H9 (cell line): Measurements from ENCODE around the gene ACSS2. TPM values are rescaled to one million over a fixed set of nuclear protein-coding genes. Genes with fewer than 3 reads are reported as not detected.

Experiments used
- DNase-seq: peaks from one replicate; pipeline ENCODE4 v3.0.0-alpha.2; 2017
- H2AFZ ChIP-seq: one replicate; pipeline ENCODE4 v1.6.1; 2013; ENCODE audit warnings: mild to moderate bottlenecking, low read length, control low read depth, moderate library complexity
- H2AK5ac ChIP-seq: 2 replicates; pipeline ENCODE4 v1.6.1; 2013; ENCODE audit warnings: low read length, control low read depth, mixed read lengths; ENCODE audit not compliant: insufficient read length
- H2BK120ac ChIP-seq: one replicate; pipeline ENCODE4 v1.6.1; 2013; ENCODE audit warnings: low read depth, mild to moderate bottlenecking, low read length, control low read depth, inconsistent platforms; ENCODE audit not compliant: poor library complexity, severe bottlenecking
- H2BK12ac ChIP-seq: 2 replicates; pipeline ENCODE4 v1.6.1; 2013; ENCODE audit warnings: low read length, control low read depth, mixed read lengths, low read depth; ENCODE audit not compliant: insufficient read length
- H2BK15ac ChIP-seq: 2 replicates; pipeline ENCODE4 v1.6.1; 2013; ENCODE audit warnings: low read depth, low read length, control low read depth
- H2BK20ac ChIP-seq: one replicate; pipeline ENCODE4 v1.6.1; 2013; ENCODE audit warnings: low read depth, mild to moderate bottlenecking, low read length, control low read depth, inconsistent platforms; ENCODE audit not compliant: poor library complexity, severe bottlenecking
- H2BK5ac ChIP-seq: 2 replicates; pipeline ENCODE4 v1.6.1; 2013; ENCODE audit warnings: low read length, control low read depth, mixed read lengths; ENCODE audit not compliant: insufficient read length
- H3K14ac ChIP-seq: 2 replicates; pipeline ENCODE4 v1.6.1; 2013; ENCODE audit warnings: low read length, control low read depth; ENCODE audit not compliant: insufficient read depth
- H3K18ac ChIP-seq: 2 replicates; pipeline ENCODE4 v1.6.1; 2013; ENCODE audit warnings: low read depth, mild to moderate bottlenecking, mixed read lengths, low read length, control low read depth; ENCODE audit not compliant: insufficient read length
- H3K23ac ChIP-seq: 2 replicates; pipeline ENCODE4 v1.6.1; 2013; ENCODE audit warnings: low read length, control low read depth, mixed read lengths, low read depth; ENCODE audit not compliant: insufficient read length
- H3K23me2 ChIP-seq: 2 replicates; pipeline ENCODE4 v1.6.1; 2013; ENCODE audit warnings: low read depth, mild to moderate bottlenecking, mixed read lengths, low read length, control low read depth; ENCODE audit not compliant: insufficient read length, poor library complexity, severe bottlenecking
- H3K27ac ChIP-seq: 2 replicates; pipeline ENCODE4 v1.5.1; 2013; ENCODE audit warnings: low read length, control low read depth, mixed read lengths, low read depth; ENCODE audit not compliant: insufficient read length
- H3K27me3 ChIP-seq: 2 replicates; pipeline ENCODE4 v1.6.1; 2013; ENCODE audit warnings: low read length, control low read depth, inconsistent platforms; ENCODE audit not compliant: insufficient read depth
- H3K4ac ChIP-seq: 2 replicates; pipeline ENCODE4 v1.6.1; 2013; ENCODE audit warnings: low read depth, mild to moderate bottlenecking, control low read depth, inconsistent platforms, low read length, moderate library complexity
- H3K4me1 ChIP-seq: 2 replicates; pipeline ENCODE4 v1.6.1; 2013; ENCODE audit warnings: low read length, control low read depth, inconsistent platforms; ENCODE audit not compliant: insufficient read depth
- H3K4me2 ChIP-seq: 2 replicates; pipeline ENCODE4 v1.6.1; 2013; ENCODE audit warnings: low read length, control low read depth, mixed read lengths; ENCODE audit not compliant: insufficient read length, insufficient read depth
- H3K56ac ChIP-seq: 2 replicates; pipeline ENCODE4 v1.6.1; 2013; ENCODE audit warnings: low read depth, mild to moderate bottlenecking, mixed read lengths, low read length, control low read depth; ENCODE audit not compliant: insufficient read length
- H3K79me1 ChIP-seq: 2 replicates; pipeline ENCODE4 v1.6.1; 2013; ENCODE audit warnings: low read depth, mild to moderate bottlenecking, moderate library complexity, low read length, control low read depth, inconsistent platforms; ENCODE audit not compliant: insufficient read depth, poor library complexity, severe bottlenecking
- H3K79me2 ChIP-seq: 2 replicates; pipeline ENCODE4 v1.6.1; 2013; ENCODE audit warnings: low read length, control low read depth, inconsistent platforms; ENCODE audit not compliant: insufficient read depth
- H3K9ac ChIP-seq: 2 replicates; pipeline ENCODE4 v1.6.1; 2013; ENCODE audit warnings: low read length, control low read depth, mixed read lengths; ENCODE audit not compliant: insufficient read length; ENCODE audit errors: extremely low read depth
- H3K9me3 ChIP-seq: one replicate; pipeline ENCODE4 v1.6.1; 2013; ENCODE audit warnings: low read depth, low read length, inconsistent platforms; ENCODE audit not compliant: control insufficient read depth
- H3T11ph ChIP-seq: one replicate; pipeline ENCODE4 v1.6.1; 2013; ENCODE audit warnings: mild to moderate bottlenecking, low read length, control low read depth, inconsistent platforms
- H4K20me1 ChIP-seq: one replicate; pipeline ENCODE4 v1.6.1; 2013; ENCODE audit not compliant: control insufficient read depth, insufficient read length, insufficient read depth
- H4K5ac ChIP-seq: 2 replicates; pipeline ENCODE4 v1.6.1; 2013; ENCODE audit warnings: low read depth, mild to moderate bottlenecking, mixed read lengths, low read length, control low read depth; ENCODE audit not compliant: insufficient read length
- H4K8ac ChIP-seq: replicated peaks from 2 replicates; pipeline ENCODE4 v1.6.1; 2013; ENCODE audit warnings: low read length, control low read depth, mixed read lengths, low read depth; ENCODE audit not compliant: insufficient read length
- H4K91ac ChIP-seq: 2 replicates; pipeline ENCODE4 v1.6.1; 2013; ENCODE audit warnings: low read depth, mild to moderate bottlenecking, moderate library complexity, mixed read lengths, low read length, control low read depth; ENCODE audit not compliant: insufficient read length
- H3K27ac Mint-ChIP-seq, 3 experiments: 2 replicates in 2 of 3; 3 replicates in 1 of 3; pipeline ENCODE4 v1.8.0; 2020 to 2021; ENCODE audit warnings: mixed read lengths in 3 of 3, mild to moderate bottlenecking in 1 of 3, moderate library complexity in 1 of 3
- H3K27me3 Mint-ChIP-seq: 2 replicates; pipeline ENCODE4 v1.8.0; 2021; ENCODE audit warnings: low read depth, mild to moderate bottlenecking, moderate library complexity, mixed read lengths
- H3K36me3 Mint-ChIP-seq, 3 experiments: 2 replicates in 2 of 3; 3 replicates in 1 of 3; pipeline ENCODE4 v1.8.0; 2020 to 2021; ENCODE audit warnings: low read depth in 3 of 3, mixed read lengths in 3 of 3; ENCODE audit not compliant: insufficient read depth in 1 of 3
- H3K4me1 Mint-ChIP-seq, 2 experiments: 2 replicates each; pipeline ENCODE4 v1.8.0; 2020; ENCODE audit warnings: mixed read lengths in 2 of 2
- H3K4me3 Mint-ChIP-seq, 2 experiments: 2 replicates in 1 of 2; 3 replicates in 1 of 2; pipeline ENCODE4 v1.8.0; 2020 to 2021; ENCODE audit warnings: mild to moderate bottlenecking in 2 of 2, mixed read lengths in 2 of 2, moderate library complexity in 1 of 2
- H3K9me3 Mint-ChIP-seq, 2 experiments: 2 replicates in 1 of 2; 3 replicates in 1 of 2; pipeline ENCODE4 v1.8.0; 2020; ENCODE audit warnings: mild to moderate bottlenecking in 2 of 2, mixed read lengths in 2 of 2, moderate library complexity in 1 of 2
- WGBS: extraction: QIAGEN DNeasy Blood & Tissue Kit; methylation state at CpG from one replicate; pipeline ENCODE4 v1.1.7; 2013; ENCODE audit warnings: missing lambda C conversion rate, low lambda C conversion rate, mixed read lengths; ENCODE audit not compliant: insufficient read length; ENCODE audit errors: extremely low coverage; 5-methylcytosine and 5-hydroxymethylcytosine counted together
- total RNA-seq: library from RNA; stranded (reverse); gene quantifications from 2 replicates; pipeline ENCODE4 v1.2.1, GENCODE V29; 2021
- TF ChIP-seq, protein P1 (sequence below): fragments of 200-600 bp; sonication (generic); conservative IDR thresholded peaks from 3 replicates; pipeline ENCODE4 v1.8.0; 2021; ENCODE audit warnings: antibody characterized with exemption, mild to moderate bottlenecking

ACSS2 gene
- total RNA-seq, 1 experiment from 2014 or later: 15.4 TPM

DNA sequence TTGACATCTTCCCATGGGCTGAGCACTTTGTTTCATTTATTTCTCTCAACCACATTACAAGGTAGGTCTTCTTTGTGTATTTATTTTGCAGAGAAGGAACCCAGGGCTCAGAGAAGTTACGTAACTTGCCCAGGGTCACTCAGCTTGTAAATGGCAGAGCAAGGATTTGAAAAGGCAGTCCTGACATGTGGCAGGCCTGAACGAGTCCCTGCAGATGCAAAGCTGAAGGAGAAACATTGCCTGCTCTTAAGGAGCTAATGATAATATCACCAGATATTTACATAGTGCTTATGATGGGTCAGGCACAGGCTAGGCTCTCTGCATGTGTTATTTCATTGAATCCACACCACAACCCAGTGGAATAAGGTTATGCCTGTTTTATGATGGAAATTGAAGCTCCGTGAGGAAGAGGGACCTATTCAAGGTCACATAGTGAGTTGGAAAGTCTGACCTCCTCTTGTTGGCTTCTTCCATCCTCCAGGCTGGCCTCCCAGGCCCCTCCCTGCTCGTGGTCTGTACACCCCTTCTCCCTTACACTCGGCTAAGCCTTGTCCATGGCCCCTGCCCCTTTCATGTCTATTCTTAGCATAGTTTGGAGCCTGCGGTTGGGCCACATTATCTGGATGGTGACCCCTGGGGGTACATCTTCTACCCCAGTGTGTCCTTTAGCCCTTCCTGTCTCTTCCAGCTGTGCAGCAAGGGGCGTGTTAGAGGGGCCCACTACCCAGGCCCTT lies 91.8 kb downstream of the ACSS2 start:
- no peaks in the 10 kb centered on the region for H3K9me3 Mint-ChIP-seq
- H3K4ac ChIP-seq: no peak overlapping the region
- peaks cover 7% of the 10 kb centered on the region for H3K27me3 Mint-ChIP-seq
- no peaks in the 10 kb centered on the region for H3K79me2 ChIP-seq
- no peak overlapping the region for H3K27ac ChIP-seq
- no peaks in the 10 kb centered on the region for H3K27me3 ChIP-seq
- H4K8ac ChIP-seq: no peak overlapping the region
- no peaks in the 10 kb centered on the region for H3K36me3 Mint-ChIP-seq
- H2AFZ ChIP-seq: no peak overlapping the region
- no peaks in the 10 kb centered on the region for H3K79me1 ChIP-seq
- H4K5ac ChIP-seq: no peak overlapping the region
- no peak overlapping the region for H3K4me2 ChIP-seq
- TF ChIP-seq, protein P1, sequence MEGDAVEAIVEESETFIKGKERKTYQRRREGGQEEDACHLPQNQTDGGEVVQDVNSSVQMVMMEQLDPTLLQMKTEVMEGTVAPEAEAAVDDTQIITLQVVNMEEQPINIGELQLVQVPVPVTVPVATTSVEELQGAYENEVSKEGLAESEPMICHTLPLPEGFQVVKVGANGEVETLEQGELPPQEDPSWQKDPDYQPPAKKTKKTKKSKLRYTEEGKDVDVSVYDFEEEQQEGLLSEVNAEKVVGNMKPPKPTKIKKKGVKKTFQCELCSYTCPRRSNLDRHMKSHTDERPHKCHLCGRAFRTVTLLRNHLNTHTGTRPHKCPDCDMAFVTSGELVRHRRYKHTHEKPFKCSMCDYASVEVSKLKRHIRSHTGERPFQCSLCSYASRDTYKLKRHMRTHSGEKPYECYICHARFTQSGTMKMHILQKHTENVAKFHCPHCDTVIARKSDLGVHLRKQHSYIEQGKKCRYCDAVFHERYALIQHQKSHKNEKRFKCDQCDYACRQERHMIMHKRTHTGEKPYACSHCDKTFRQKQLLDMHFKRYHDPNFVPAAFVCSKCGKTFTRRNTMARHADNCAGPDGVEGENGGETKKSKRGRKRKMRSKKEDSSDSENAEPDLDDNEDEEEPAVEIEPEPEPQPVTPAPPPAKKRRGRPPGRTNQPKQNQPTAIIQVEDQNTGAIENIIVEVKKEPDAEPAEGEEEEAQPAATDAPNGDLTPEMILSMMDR: no peak
- no peaks in the 10 kb centered on the region for H3K9me3 ChIP-seq
- no peak overlapping the region; the same call in 1 of the 2 replicates for H3K14ac ChIP-seq
- H2AK5ac ChIP-seq: no peak overlapping the region
- H2BK5ac ChIP-seq: no peak overlapping the region
- H4K20me1 ChIP-seq: no peaks in the 10 kb centered on the region
- H3K27ac Mint-ChIP-seq: peak overlapping the region in 1 of 3 experiments; percentile 63; a peak in 1 of 7 replicates
- H3K23me2 ChIP-seq: no peaks in the 10 kb centered on the region
- H2BK20ac ChIP-seq: no peak overlapping the region
- H2BK12ac ChIP-seq: no peak overlapping the region
- WGBS: no CpG with 5 or more reads among the region's 7 CpGs
- H4K91ac ChIP-seq: no peak overlapping the region
- H3K23ac ChIP-seq: no peak overlapping the region
- H2BK120ac ChIP-seq: no peak overlapping the region
- DNase-seq: no peak
- H3K56ac ChIP-seq: no peak overlapping the region
- no peak overlapping the region for H3K4me3 Mint-ChIP-seq
- H3K4me1 Mint-ChIP-seq: peaks cover 16 to 17% of the 10 kb centered on the region in 2 experiments
- no peaks in the 10 kb centered on the region for H3K4me1 ChIP-seq
- H2BK15ac ChIP-seq: no peak overlapping the region
- no peak overlapping the region for H3T11ph ChIP-seq
- H3K9ac ChIP-seq: no peak overlapping the region
- H3K18ac ChIP-seq: no peak overlapping the region
